ENCODE measurements around the gene SEMA3D. TPM values are rescaled to one million over a fixed set of nuclear protein-coding genes. Genes with fewer than 3 reads are reported as not detected.

The SEMA3D gene
- total RNA-seq, 1 donor from 2014 or later = 1.4 TPM

DNA sequence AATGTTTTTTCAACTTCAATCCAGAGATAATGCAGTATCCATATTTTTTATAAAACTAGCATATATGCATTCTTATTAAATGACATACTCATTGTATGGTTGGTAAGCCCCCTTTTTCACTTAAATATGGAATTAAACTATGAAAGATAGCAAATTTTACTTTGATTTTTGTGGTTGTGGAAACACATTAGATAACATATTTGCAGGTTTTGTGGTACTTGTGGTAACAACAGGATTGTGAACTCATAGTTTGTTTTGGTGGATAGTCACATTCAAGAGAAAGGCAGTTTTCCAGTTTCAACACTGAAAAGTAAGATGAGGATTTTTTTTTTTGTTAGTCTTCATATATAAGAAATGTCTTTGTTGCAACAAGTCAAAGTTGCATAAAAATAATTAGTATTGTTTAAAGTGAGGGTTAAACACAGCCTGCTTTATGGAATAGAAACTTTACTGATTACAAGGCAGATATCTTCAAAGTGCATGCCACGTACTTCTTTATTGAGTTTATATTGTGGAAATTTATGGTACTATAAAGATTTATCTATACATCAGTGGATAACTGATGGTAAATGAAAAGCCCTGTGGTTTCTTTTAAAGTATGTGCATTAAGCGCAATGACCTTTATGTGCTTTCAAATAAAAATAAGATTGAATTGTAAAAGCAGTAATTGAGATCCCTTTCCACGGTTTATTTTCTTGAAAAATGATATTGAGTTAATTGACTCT, 39.7 kb upstream of the SEMA3D start:
- Mint-ChIP-seq H3K27ac (ENCODE audit: unreplicated experiment) (no peak overlapping the region), H3K9me3 (ENCODE audit: low read depth) (no peaks in the 10 kb centered on the region), H3K4me1 (ENCODE audit: low read depth) (peaks cover 14% of the 10 kb centered on the region), H3K4me3 (ENCODE audit: unreplicated experiment) (no peak overlapping the region), H3K36me3 (ENCODE audit: low read depth) (no peaks in the 10 kb centered on the region), H3K27me3 (ENCODE audit: low read depth) (no peaks in the 10 kb centered on the region)
- TF ChIP-seq, protein P1, sequence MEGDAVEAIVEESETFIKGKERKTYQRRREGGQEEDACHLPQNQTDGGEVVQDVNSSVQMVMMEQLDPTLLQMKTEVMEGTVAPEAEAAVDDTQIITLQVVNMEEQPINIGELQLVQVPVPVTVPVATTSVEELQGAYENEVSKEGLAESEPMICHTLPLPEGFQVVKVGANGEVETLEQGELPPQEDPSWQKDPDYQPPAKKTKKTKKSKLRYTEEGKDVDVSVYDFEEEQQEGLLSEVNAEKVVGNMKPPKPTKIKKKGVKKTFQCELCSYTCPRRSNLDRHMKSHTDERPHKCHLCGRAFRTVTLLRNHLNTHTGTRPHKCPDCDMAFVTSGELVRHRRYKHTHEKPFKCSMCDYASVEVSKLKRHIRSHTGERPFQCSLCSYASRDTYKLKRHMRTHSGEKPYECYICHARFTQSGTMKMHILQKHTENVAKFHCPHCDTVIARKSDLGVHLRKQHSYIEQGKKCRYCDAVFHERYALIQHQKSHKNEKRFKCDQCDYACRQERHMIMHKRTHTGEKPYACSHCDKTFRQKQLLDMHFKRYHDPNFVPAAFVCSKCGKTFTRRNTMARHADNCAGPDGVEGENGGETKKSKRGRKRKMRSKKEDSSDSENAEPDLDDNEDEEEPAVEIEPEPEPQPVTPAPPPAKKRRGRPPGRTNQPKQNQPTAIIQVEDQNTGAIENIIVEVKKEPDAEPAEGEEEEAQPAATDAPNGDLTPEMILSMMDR (IDR thresholded peaks at IDR 0.05) = no peak
- DNase-seq (ENCODE audit: low spot score) = no peak

DNA sequence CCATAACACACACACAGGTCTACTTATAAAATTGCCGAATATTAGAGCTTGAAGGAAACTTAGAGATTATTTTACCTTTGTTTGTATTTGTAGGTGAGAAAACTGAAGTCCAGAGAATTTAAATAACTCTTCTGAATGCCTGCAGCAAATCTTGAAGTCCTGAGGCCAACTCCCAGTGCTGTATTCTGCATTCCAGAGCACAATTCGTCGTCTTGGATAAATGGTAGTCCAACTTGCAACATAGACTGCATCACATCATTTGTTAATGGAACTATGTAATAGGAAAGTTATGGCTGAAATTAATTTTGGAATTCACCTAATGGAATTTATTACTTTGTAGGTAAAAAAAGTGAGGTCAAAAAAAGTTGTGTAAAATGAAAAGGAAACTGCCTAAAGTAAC, 37.3 kb upstream of the SEMA3D start:
- H3K4me3 Mint-ChIP-seq (ENCODE audit: unreplicated experiment) = no peak overlapping the region
- H3K4me1 Mint-ChIP-seq (ENCODE audit: low read depth) = peaks cover 7% of the 10 kb centered on the region
- H3K27me3 Mint-ChIP-seq (ENCODE audit: low read depth) = no peaks in the 10 kb centered on the region
- no peaks in the 10 kb centered on the region for H3K9me3 Mint-ChIP-seq (ENCODE audit: low read depth)
- TF ChIP-seq, protein P1 (IDR thresholded peaks at IDR 0.05) = no peak
- no peak overlapping the region for H3K27ac Mint-ChIP-seq (ENCODE audit: unreplicated experiment)
- DNase-seq (ENCODE audit: low spot score) = no peak
- no peaks in the 10 kb centered on the region for H3K36me3 Mint-ChIP-seq (ENCODE audit: low read depth)

DNA sequence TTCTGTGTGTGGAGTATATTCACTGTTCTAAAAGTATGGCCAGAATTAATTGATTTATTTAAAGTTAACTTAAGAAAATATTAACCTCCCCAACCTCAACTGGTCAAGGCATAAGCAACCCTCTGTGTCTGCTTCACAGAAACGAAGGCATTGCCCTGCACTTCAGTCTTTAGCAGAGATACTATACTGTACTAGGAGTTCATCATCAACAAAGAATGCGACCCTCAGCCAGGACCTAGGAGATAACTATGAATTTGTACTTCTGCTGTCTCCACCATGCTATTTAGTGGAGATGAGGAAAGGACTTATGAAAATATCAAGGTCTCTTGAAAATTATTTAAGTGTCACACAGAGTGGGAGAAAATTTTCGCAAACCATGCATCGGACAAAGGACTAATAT, 35.7 kb upstream of the SEMA3D start:
- TF ChIP-seq, protein P1 (IDR thresholded peaks at IDR 0.05) = no peak
- H3K4me1 Mint-ChIP-seq (ENCODE audit: low read depth) = peaks cover 7% of the 10 kb centered on the region
- no peak overlapping the region for H3K4me3 Mint-ChIP-seq (ENCODE audit: unreplicated experiment)
- no peaks in the 10 kb centered on the region for H3K27me3 Mint-ChIP-seq (ENCODE audit: low read depth)
- no peak for DNase-seq (ENCODE audit: low spot score)
- no peaks in the 10 kb centered on the region for H3K36me3 Mint-ChIP-seq (ENCODE audit: low read depth)
- no peak overlapping the region for H3K27ac Mint-ChIP-seq (ENCODE audit: unreplicated experiment)
- H3K9me3 Mint-ChIP-seq (ENCODE audit: low read depth) = no peaks in the 10 kb centered on the region

DNA sequence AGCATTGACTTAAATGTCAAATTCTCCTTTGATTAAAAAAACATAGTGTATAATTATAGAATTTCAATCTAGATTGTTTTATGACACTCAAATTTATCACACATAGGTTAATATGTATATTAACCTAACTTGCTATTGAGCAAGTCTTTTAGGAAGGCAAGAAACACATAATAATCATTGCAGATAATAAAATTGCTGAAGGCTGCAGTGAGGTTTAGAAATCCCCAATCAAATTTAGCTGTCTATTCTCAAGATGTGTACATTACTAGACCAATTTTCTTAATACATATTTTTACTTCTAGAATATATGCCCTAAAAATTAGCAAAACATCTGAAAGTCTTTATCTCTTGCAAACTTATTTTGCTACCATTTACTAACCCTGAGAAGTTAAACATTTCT, 34.9 kb upstream of the SEMA3D start:
- Mint-ChIP-seq H3K27me3 (ENCODE audit: low read depth) (no peaks in the 10 kb centered on the region), H3K27ac (ENCODE audit: unreplicated experiment) (no peak overlapping the region), H3K4me1 (ENCODE audit: low read depth) (peaks cover 7% of the 10 kb centered on the region), H3K4me3 (ENCODE audit: unreplicated experiment) (no peak overlapping the region), H3K9me3 (ENCODE audit: low read depth) (no peaks in the 10 kb centered on the region), H3K36me3 (ENCODE audit: low read depth) (no peaks in the 10 kb centered on the region)
- TF ChIP-seq, protein P1 (IDR thresholded peaks at IDR 0.05) = no peak
- DNase-seq (ENCODE audit: low spot score) = no peak

DNA sequence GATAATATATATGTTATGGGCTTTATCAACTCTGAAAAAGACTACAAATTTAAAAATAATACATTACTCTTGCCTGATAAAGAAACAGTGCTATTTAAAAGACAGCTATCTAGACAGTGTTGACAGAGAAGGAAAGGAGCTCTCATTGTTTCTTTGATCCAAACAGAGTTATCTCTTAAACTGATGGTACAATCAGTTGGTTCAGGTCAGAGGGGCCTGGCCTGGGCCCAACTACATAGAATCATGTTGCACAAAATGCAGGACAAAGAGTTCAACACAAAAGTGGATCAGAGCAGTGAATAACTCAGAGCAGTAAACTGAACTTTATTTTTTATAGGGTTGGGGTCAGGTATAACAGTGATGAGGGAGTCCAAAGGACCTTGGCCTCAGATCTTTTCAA, 33.8 kb upstream of the SEMA3D start:
- H3K4me3 Mint-ChIP-seq (ENCODE audit: unreplicated experiment) = no peak overlapping the region
- H3K27me3 Mint-ChIP-seq (ENCODE audit: low read depth) = no peaks in the 10 kb centered on the region
- TF ChIP-seq, protein P1 (IDR thresholded peaks at IDR 0.05) = no peak
- H3K27ac Mint-ChIP-seq (ENCODE audit: unreplicated experiment) = no peak overlapping the region
- no peaks in the 10 kb centered on the region for H3K36me3 Mint-ChIP-seq (ENCODE audit: low read depth)
- H3K4me1 Mint-ChIP-seq (ENCODE audit: low read depth) = peaks cover 7% of the 10 kb centered on the region
- DNase-seq (ENCODE audit: low spot score) = no peak
- no peaks in the 10 kb centered on the region for H3K9me3 Mint-ChIP-seq (ENCODE audit: low read depth)
